ENCODE measurements around the gene ZFX. TPM values are rescaled to one million over a fixed set of nuclear protein-coding genes. Genes with fewer than 3 reads are reported as not detected.
"Not testable (repeated sequence)": the region's sequence is repeated elsewhere in the genome, so short reads cannot be mapped to it uniquely, and the experiment has no call there.

ZFX gene
- total RNA-seq, 1 experiment from 2014 or later = 63.9 TPM

DNA sequence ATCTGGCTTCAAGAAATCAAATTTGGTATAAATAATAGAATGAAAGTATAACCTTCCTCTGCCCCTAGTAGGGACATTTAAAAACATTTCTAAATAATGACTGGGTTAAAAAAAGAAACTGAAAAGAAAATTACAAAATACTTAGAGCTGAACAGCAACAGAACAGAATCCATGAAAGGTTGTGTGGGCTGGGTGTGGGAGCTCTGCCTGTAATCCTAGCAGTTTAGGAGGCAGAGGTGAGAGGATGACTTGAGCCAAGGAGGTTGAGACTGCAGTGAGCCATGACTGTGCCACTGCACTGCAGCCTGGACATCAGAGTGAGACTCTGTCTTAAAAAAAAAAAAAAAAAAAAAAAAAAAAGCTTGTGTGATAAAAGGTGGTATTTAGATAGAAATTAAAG lies 12.3 kb upstream of the ZFX start:
- CTCF ChIA-PET = no interaction called here
- no peaks in the 10 kb centered on the region for H3K9me3 ChIP-seq (ENCODE audit: low read depth, low read length, poor library complexity, severe bottlenecking)
- BruUV-seq (replicated peaks) = no TSS peak
- no peak for DNase-seq (ENCODE audit: low spot score)
- H3K4me1 ChIP-seq (ENCODE audit: insufficient read depth, low read length, poor library complexity, severe bottlenecking) = no peaks in the 10 kb centered on the region
- TF ChIP-seq EZH2 (IDR thresholded peaks at IDR 0.05; ENCODE audit: borderline replicate concordance, low read depth, low read length, poor library complexity, severe bottlenecking) (no peak), CTCF (conservative IDR thresholded peaks at IDR 0.05; ENCODE audit: low read depth, low read length) (no peak)
- intact Hi-C loops (cut with micrococcal nuclease; ENCODE audit: unreplicated experiment) = no loop called here
- H3K4me3 ChIP-seq (ENCODE audit: low read depth, low read length, poor library complexity, severe bottlenecking) = no peak overlapping the region
- peaks cover 7% of the 10 kb centered on the region for H3K27me3 ChIP-seq (replicated peaks; ENCODE audit: insufficient read depth, low read depth, low read length, poor library complexity)
- H3K27ac ChIP-seq (ENCODE audit: low read depth, low read length, poor library complexity, severe bottlenecking) = no peak overlapping the region
- no peaks in the 10 kb centered on the region for H3K36me3 ChIP-seq (ENCODE audit: insufficient read depth, low read length, poor library complexity, severe bottlenecking)
- POLR2A ChIA-PET (ENCODE audit: low non-redundant PET) = no interaction called here

GRCh38 chrX:24143982-24144381 lies 5.5 kb upstream of the ZFX start:
- POLR2A ChIA-PET (ENCODE audit: low non-redundant PET); CTCF ChIA-PET: not testable (repeated sequence)

GRCh38 chrX:24144528-24144927 lies 5.0 kb upstream of the ZFX start:
- intact Hi-C loops (cut with micrococcal nuclease; ENCODE audit: unreplicated experiment) = no loop called here
- Histone ChIP-seq H3K36me3 (ENCODE audit: insufficient read depth, low read length, poor library complexity, severe bottlenecking) (no peaks in the 10 kb centered on the region), H3K27ac (ENCODE audit: low read depth, low read length, poor library complexity, severe bottlenecking) (no peak overlapping the region), H3K27me3 (replicated peaks; ENCODE audit: insufficient read depth, low read depth, low read length, poor library complexity) (no peaks in the 10 kb centered on the region), H3K4me1 (ENCODE audit: insufficient read depth, low read length, poor library complexity, severe bottlenecking) (peaks cover 35% of the 10 kb centered on the region), H3K9me3 (ENCODE audit: low read depth, low read length, poor library complexity, severe bottlenecking) (no peaks in the 10 kb centered on the region), H3K4me3 (ENCODE audit: low read depth, low read length, poor library complexity, severe bottlenecking) (no peak overlapping the region)
- TF ChIP-seq CTCF (conservative IDR thresholded peaks at IDR 0.05; ENCODE audit: low read depth, low read length) = no peak
- no peak for TF ChIP-seq EZH2 (IDR thresholded peaks at IDR 0.05; ENCODE audit: borderline replicate concordance, low read depth, low read length, poor library complexity, severe bottlenecking)
- no peak for DNase-seq (ENCODE audit: low spot score)
- no TSS peak for BruUV-seq (replicated peaks)
- POLR2A ChIA-PET (ENCODE audit: low non-redundant PET) = no interaction called here
- CTCF ChIA-PET = no interaction called here

More at GRCh38 chrX:24143982-24144381, 5.5 kb upstream of the ZFX start:
- H3K36me3 ChIP-seq (ENCODE audit: insufficient read depth, low read length, poor library complexity, severe bottlenecking); intact Hi-C loops (cut with micrococcal nuclease; ENCODE audit: unreplicated experiment); H3K27ac ChIP-seq (ENCODE audit: low read depth, low read length, poor library complexity, severe bottlenecking); DNase-seq (ENCODE audit: low spot score); BruUV-seq (replicated peaks); H3K27me3 ChIP-seq (replicated peaks; ENCODE audit: insufficient read depth, low read depth, low read length, poor library complexity); H3K4me3 ChIP-seq (ENCODE audit: low read depth, low read length, poor library complexity, severe bottlenecking); H3K9me3 ChIP-seq (ENCODE audit: low read depth, low read length, poor library complexity, severe bottlenecking): not testable (repeated sequence)
- H3K4me1 ChIP-seq (ENCODE audit: insufficient read depth, low read length, poor library complexity, severe bottlenecking) = peaks cover 35% of the 10 kb centered on the region
